Measurements from ENCODE around the gene EYS.

- TF ChIP-seq FOXA1 (IDR thresholded peaks at IDR 0.05) (no peak), CTCF (IDR thresholded peaks at IDR 0.05; ENCODE audit: low read depth, low read length, missing input control) (no peak), RAD21 (IDR thresholded peaks at IDR 0.05) (no peak), TAF1 (conservative IDR thresholded peaks at IDR 0.05) (no peak)
Measured at GRCh38 chr6:64717281-64717680, 989.7 kb downstream of the EYS start.
